Measurements from ENCODE around the gene SLC32A1.

DNA sequence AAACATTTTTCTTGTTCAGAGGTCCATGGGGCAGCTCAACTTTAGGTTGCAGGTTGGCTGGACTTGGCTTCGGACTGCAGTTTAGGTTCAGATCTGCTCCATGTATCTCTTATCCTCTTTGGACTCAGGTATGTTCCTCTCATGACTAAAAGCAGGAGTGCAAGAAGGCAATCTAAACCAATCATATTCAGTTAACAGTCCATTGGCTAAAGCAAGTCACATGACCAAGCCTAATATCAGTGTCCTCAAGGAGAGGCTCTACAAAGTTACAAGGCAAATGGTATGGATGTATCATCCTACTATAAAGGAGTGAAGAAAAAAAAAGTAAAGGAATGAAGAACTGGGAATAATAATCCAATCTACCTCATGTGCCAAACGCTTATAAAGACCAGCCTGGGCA lies 21.5 kb downstream of the SLC32A1 start:
- no peak for TF ChIP-seq POLR2A (IDR thresholded peaks at IDR 0.05)
- TF ChIP-seq, protein P1, sequence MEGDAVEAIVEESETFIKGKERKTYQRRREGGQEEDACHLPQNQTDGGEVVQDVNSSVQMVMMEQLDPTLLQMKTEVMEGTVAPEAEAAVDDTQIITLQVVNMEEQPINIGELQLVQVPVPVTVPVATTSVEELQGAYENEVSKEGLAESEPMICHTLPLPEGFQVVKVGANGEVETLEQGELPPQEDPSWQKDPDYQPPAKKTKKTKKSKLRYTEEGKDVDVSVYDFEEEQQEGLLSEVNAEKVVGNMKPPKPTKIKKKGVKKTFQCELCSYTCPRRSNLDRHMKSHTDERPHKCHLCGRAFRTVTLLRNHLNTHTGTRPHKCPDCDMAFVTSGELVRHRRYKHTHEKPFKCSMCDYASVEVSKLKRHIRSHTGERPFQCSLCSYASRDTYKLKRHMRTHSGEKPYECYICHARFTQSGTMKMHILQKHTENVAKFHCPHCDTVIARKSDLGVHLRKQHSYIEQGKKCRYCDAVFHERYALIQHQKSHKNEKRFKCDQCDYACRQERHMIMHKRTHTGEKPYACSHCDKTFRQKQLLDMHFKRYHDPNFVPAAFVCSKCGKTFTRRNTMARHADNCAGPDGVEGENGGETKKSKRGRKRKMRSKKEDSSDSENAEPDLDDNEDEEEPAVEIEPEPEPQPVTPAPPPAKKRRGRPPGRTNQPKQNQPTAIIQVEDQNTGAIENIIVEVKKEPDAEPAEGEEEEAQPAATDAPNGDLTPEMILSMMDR (IDR thresholded peaks at IDR 0.05), result no peak

All from tibial nerve (tissue), 3 donors.